Endothelial cell of umbilical vein (primary cell): ENCODE measurements around the gene MUC5AC. TPM values are rescaled to one million over a fixed set of nuclear protein-coding genes. Genes with fewer than 3 reads are reported as not detected.

ENCODE experiments used
- BruUV-seq: library from RNA; stranded (reverse); fragments of 400-500 nt; replicated peaks from 2 replicates; lab custom pipeline; 2021; lab: Mats Ljungman, UMichigan
- CTCF ChIA-PET: fragments of 300-600, 350-600 bp; sonication (Branson Sonifier 250); formaldehyde crosslinking; loops from one replicate; lab custom pipeline; 2021; ENCODE audit warnings: antibody characterized with exemption, inconsistent platforms; lab: Charles Lee
- POLR2A ChIA-PET: fragments of 300-600, 350-600 bp; sonication (Branson Sonifier 250); formaldehyde crosslinking; loops from one replicate; lab custom pipeline; 2021; ENCODE audit warnings: antibody characterized with exemption, inconsistent platforms; lab: Charles Lee
- DNase-seq: peaks from one replicate; pipeline ENCODE4 v3.0.0-alpha.2; 2011; ENCODE audit warnings: low read depth, low spot score
- FAIRE-seq: peaks from 2 replicates; lab custom pipeline; 2011; peaks lifted over from hg19 to GRCh38; lab: Jason Lieb, UNC
- H2AFZ ChIP-seq: 2 replicates; pipeline ENCODE4 v1.6.0; 2012; ENCODE audit warnings: low read depth, low read length, control low read depth, inconsistent platforms
- H3K27ac ChIP-seq: 2 replicates; pipeline ENCODE4 v1.5.1; 2011; ENCODE audit warnings: low read depth, mild to moderate bottlenecking, control low read depth, low read length, moderate library complexity; ENCODE audit not compliant: insufficient read depth
- H3K27me3 ChIP-seq, 2 experiments: 2 replicates each; pipeline versions ENCODE4 v1.6.0 to v1.6.1; 2011; ENCODE audit warnings: low read length in 2 of 2, mixed read lengths in 1 of 2; ENCODE audit not compliant: control insufficient read depth in 2 of 2, insufficient read depth in 2 of 2
- H3K36me3 ChIP-seq, 2 experiments: 2 replicates in 1 of 2; 3 replicates in 1 of 2; pipeline ENCODE4 v1.5.1; 2011; ENCODE audit warnings: low read length in 2 of 2, mild to moderate bottlenecking in 1 of 2, moderate library complexity in 1 of 2; ENCODE audit not compliant: control insufficient read depth in 2 of 2, insufficient read depth in 2 of 2; ENCODE audit errors: extremely low read depth in 1 of 2
- H3K4me1 ChIP-seq: 3 replicates; pipeline ENCODE4 v1.5.1; 2011; ENCODE audit warnings: mild to moderate bottlenecking, low read length; ENCODE audit not compliant: control insufficient read depth, insufficient read depth; ENCODE audit errors: extremely low read depth
- H3K4me2 ChIP-seq: 2 replicates; pipeline ENCODE4 v1.6.1; 2011; ENCODE audit warnings: low read length, control low read depth, mixed read lengths; ENCODE audit not compliant: insufficient read depth
- H3K4me3 ChIP-seq, 3 experiments: fragments of 200-600 bp in 1 of 3; sonication (generic), shearing (Covaris generic) in 1 of 3; replicated peaks in 1 of 3; 2 replicates each; pipeline ENCODE4 v1.5.1; 2011 to 2016; ENCODE audit warnings: control low read depth in 3 of 3, low read length in 3 of 3, mild to moderate bottlenecking in 2 of 3, inconsistent platforms in 1 of 3, low read depth in 1 of 3, moderate library complexity in 1 of 3; ENCODE audit not compliant: insufficient read depth in 1 of 3
- H3K79me2 ChIP-seq: 2 replicates; pipeline ENCODE4 v1.6.0; 2012; ENCODE audit warnings: low read length, inconsistent platforms; ENCODE audit not compliant: control insufficient read depth, insufficient read depth
- H3K9ac ChIP-seq: replicated peaks from 2 replicates; pipeline ENCODE3; 2011; ENCODE audit warnings: low read length, control low read depth; ENCODE audit not compliant: insufficient read depth; ENCODE audit errors: extremely low read depth
- H3K9me1 ChIP-seq: replicated peaks from 3 replicates; pipeline ENCODE4 v1.6.0; 2011; ENCODE audit warnings: mild to moderate bottlenecking, low read length; ENCODE audit not compliant: control insufficient read depth, insufficient read depth; ENCODE audit errors: extremely low read depth
- H3K9me3 ChIP-seq: replicated peaks from 2 replicates; pipeline ENCODE4 v1.5.1; 2012; ENCODE audit warnings: low read length, inconsistent platforms; ENCODE audit not compliant: control insufficient read depth, insufficient read depth
- H4K20me1 ChIP-seq: replicated peaks from 2 replicates; pipeline ENCODE3; 2011; ENCODE audit warnings: mild to moderate bottlenecking, low read length; ENCODE audit not compliant: control insufficient read depth, insufficient read depth; ENCODE audit errors: extremely low read depth
- EZH2 ChIP-seq: IDR thresholded peaks from 2 replicates; pipeline ENCODE4 v1.6.1; 2012; ENCODE audit warnings: borderline replicate concordance, low read depth, mild to moderate bottlenecking, moderate library complexity, low read length, inconsistent platforms; ENCODE audit not compliant: severe bottlenecking
- FOS ChIP-seq: IDR thresholded peaks from 2 replicates; pipeline ENCODE4 v1.6.1; 2011; ENCODE audit warnings: mild to moderate bottlenecking, low read length, moderate library complexity, borderline replicate concordance; ENCODE audit not compliant: insufficient read depth
- GATA2 ChIP-seq: IDR thresholded peaks from 2 replicates; pipeline ENCODE4 v1.7.0; 2011; ENCODE audit warnings: low read depth, mild to moderate bottlenecking, moderate library complexity, mixed read lengths, low read length; ENCODE audit not compliant: insufficient read length, insufficient read depth
- JUN ChIP-seq: IDR thresholded peaks from 2 replicates; pipeline ENCODE4 v1.6.1; 2011; ENCODE audit warnings: borderline replicate concordance, low read depth; ENCODE audit not compliant: insufficient read length, insufficient read depth
- MYC ChIP-seq: IDR thresholded peaks from one replicate; pipeline ENCODE4 v1.6.1; 2011; ENCODE audit warnings: mild to moderate bottlenecking, low read depth, low read length
- POLR2A ChIP-seq: IDR thresholded peaks from 2 replicates; pipeline ENCODE4 v1.6.1; 2012; ENCODE audit warnings: low read depth, mild to moderate bottlenecking, control low read depth, low read length
- POLR2AphosphoS5 ChIP-seq: IDR thresholded peaks from 2 replicates; pipeline ENCODE4 v1.6.1; 2012; ENCODE audit warnings: low read depth, mild to moderate bottlenecking, control low read depth, low read length, moderate library complexity; ENCODE audit not compliant: insufficient read depth
- dilution Hi-C: fragments of 300-500 bp; cut with MboI; formaldehyde crosslinking; loops from one replicate; pipeline ENCODE4 v1.15.0; 2019; ENCODE audit warnings: low sequenced_read_pairs; ENCODE audit not compliant: extremely low pct_ligation_motif_present
- intact Hi-C: fragments of 100-400 bp; cut with micrococcal nuclease; formaldehyde crosslinking; loops from one replicate; pipeline ENCODE4 v1.10.0; 2022
- polyA plus RNA-seq, 4 experiments: library from polyadenylated mRNA; depleted of rRNA in 3 of 4; stranded (reverse) in 3 of 4; unstranded in 1 of 4; fragments of >200 nt; gene quantifications; 2 replicates each; pipeline versions ENCODE4 v1.2.1 to v1.2.3, GENCODE V29; 2011 to 2012; ENCODE audit warnings: missing spikeins in 1 of 4
- total RNA-seq: library from RNA; stranded (reverse); gene quantifications from 2 replicates; pipeline ENCODE4 v1.2.3, GENCODE V29; 2021
- TF ChIP-seq, protein P1 (sequence below), 2 donors: IDR thresholded peaks; 1 replicate in 1 of 2; 2 replicates in 1 of 2; pipeline ENCODE4 v1.5.1; 2011; ENCODE audit warnings: low read length in 2 of 2, mild to moderate bottlenecking in 2 of 2, moderate library complexity in 2 of 2, control low read depth in 1 of 2, inconsistent platforms in 1 of 2, low read depth in 1 of 2; ENCODE audit not compliant: insufficient read depth in 1 of 2; ENCODE audit errors: extremely low read depth in 1 of 2
- TF ChIP-seq, protein P2 (sequence below): IDR thresholded peaks from 2 replicates; pipeline ENCODE4 v1.6.1; 2011; ENCODE audit not compliant: insufficient read depth, insufficient read length

Gene MUC5AC
- total and polyA plus RNA-seq, 2 donors (not counting 3 experiments of a cell fraction or from before 2014, with no cell fraction given) = not detected

DNA sequence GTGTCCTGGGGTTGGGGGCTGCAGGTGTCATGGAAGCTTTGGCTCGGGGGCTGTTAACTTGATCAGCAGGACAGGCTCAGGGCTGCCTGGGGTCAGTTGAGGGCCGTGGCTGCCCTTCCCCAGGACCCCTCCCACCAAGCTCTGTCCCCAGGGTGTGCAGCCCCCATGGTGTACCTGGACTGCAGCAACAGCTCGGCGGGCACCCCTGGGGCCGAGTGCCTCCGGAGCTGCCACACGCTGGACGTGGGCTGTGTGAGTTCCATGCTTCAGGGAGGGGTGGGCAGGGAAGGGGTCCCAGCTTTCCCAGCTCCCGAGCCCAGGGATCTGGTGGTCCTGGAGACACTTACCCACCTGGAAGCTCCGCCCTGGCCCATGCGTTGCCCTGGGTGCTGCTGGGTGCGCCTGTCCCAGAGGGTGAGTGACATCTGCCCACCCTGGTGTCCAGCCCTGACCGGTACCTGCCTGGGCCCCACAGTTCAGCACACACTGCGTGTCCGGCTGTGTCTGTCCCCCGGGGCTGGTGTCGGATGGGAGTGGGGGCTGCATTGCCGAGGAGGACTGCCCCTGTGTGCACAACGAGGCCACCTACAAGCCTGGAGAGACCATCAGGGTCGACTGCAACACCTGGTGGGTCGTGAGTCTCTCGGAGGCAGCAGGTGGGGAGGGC, 76.4 kb downstream of the MUC5AC start:
- CTCF ChIA-PET = no interaction called here
- H3K79me2 ChIP-seq = no peaks in the 10 kb centered on the region
- FAIRE-seq = no peak

More for the DNA sequence above, 76.4 kb downstream of the MUC5AC start:
- Histone ChIP-seq H3K9ac (no peak overlapping the region), H3K36me3 (no peaks in the 10 kb centered on the region), H3K4me2 (no peak overlapping the region), H3K27me3 (no peaks in the 10 kb centered on the region), H3K27ac (no peak overlapping the region), H4K20me1 (no peaks in the 10 kb centered on the region), H2AFZ (no peak overlapping the region), H3K4me3 (no peak overlapping the region), H3K9me1 (no peaks in the 10 kb centered on the region), H3K4me1 (no peaks in the 10 kb centered on the region), H3K9me3 (no peaks in the 10 kb centered on the region)
- TF ChIP-seq JUN = no peak
- TF ChIP-seq GATA2 = no peak
- no peak for TF ChIP-seq MYC
- TF ChIP-seq, protein P1, sequence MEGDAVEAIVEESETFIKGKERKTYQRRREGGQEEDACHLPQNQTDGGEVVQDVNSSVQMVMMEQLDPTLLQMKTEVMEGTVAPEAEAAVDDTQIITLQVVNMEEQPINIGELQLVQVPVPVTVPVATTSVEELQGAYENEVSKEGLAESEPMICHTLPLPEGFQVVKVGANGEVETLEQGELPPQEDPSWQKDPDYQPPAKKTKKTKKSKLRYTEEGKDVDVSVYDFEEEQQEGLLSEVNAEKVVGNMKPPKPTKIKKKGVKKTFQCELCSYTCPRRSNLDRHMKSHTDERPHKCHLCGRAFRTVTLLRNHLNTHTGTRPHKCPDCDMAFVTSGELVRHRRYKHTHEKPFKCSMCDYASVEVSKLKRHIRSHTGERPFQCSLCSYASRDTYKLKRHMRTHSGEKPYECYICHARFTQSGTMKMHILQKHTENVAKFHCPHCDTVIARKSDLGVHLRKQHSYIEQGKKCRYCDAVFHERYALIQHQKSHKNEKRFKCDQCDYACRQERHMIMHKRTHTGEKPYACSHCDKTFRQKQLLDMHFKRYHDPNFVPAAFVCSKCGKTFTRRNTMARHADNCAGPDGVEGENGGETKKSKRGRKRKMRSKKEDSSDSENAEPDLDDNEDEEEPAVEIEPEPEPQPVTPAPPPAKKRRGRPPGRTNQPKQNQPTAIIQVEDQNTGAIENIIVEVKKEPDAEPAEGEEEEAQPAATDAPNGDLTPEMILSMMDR (IDR thresholded peaks at IDR 0.05; ENCODE audit: extremely low read depth in 1 of 2, insufficient read depth in 1 of 2, low read depth in 1 of 2, low read length in 2 of 2) = no peak
- TF ChIP-seq POLR2A = no peak
- TF ChIP-seq EZH2 = no peak
- TF ChIP-seq, protein P2, sequence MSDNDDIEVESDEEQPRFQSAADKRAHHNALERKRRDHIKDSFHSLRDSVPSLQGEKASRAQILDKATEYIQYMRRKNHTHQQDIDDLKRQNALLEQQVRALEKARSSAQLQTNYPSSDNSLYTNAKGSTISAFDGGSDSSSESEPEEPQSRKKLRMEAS = no peak
- TF ChIP-seq POLR2AphosphoS5 = no peak
- no peak for TF ChIP-seq FOS
- BruUV-seq = no TSS peak
- dilution Hi-C loops (no loop called here), intact Hi-C loops (no loop called here)
- no peak for DNase-seq
- POLR2A ChIA-PET = no interaction called here
